Neural cell (in vitro differentiated cells): ENCODE results near the gene HRC.

Source experiments
- CTCF ChIP-seq: fragments of 450-650 bp; IDR thresholded peaks from 2 replicates; pipeline ENCODE4 v1.5.1; 2014; ENCODE audit warnings: antibody characterized with exemption, mild to moderate bottlenecking, moderate library complexity; ENCODE audit not compliant: poor library complexity, severe bottlenecking
- EP300 ChIP-seq: fragments of 450-650 bp; conservative IDR thresholded peaks from 2 replicates; pipeline ENCODE4 v1.6.1; 2014; ENCODE audit warnings: antibody characterized with exemption, mild to moderate bottlenecking, moderate library complexity; ENCODE audit not compliant: poor library complexity, severe bottlenecking
- EZH2 ChIP-seq: fragments of 200-600, 300-800 bp; shearing (Covaris generic), sonication (generic); IDR thresholded peaks from 2 replicates; pipeline ENCODE4 v1.6.1; 2014; ENCODE audit warnings: antibody characterized with exemption, low read length, borderline replicate concordance, mild to moderate bottlenecking; ENCODE audit not compliant: insufficient read depth, poor library complexity, severe bottlenecking
- MXI1 ChIP-seq: fragments of 450-650 bp; conservative IDR thresholded peaks from 2 replicates; pipeline ENCODE4 v1.6.1; 2014; ENCODE audit warnings: antibody characterized with exemption, mild to moderate bottlenecking; ENCODE audit not compliant: poor library complexity, severe bottlenecking
- POLR2AphosphoS5 ChIP-seq: IDR thresholded peaks from 2 replicates; pipeline ENCODE4 v1.6.1; 2012
- RAD21 ChIP-seq: fragments of 450-650 bp; conservative IDR thresholded peaks from 2 replicates; pipeline ENCODE4 v1.6.1; 2014; ENCODE audit warnings: antibody characterized with exemption, mild to moderate bottlenecking, moderate library complexity
- REST ChIP-seq: IDR thresholded peaks from 2 replicates; pipeline ENCODE4 v1.6.1; 2012; ENCODE audit warnings: borderline replicate concordance
- SMC3 ChIP-seq: fragments of 450-650 bp; conservative IDR thresholded peaks from 2 replicates; pipeline ENCODE4 v1.6.1; 2014; ENCODE audit warnings: antibody characterized with exemption, mild to moderate bottlenecking, moderate library complexity; ENCODE audit not compliant: poor library complexity
- TAF1 ChIP-seq: IDR thresholded peaks from 2 replicates; pipeline ENCODE4 v1.6.1; 2012; ENCODE audit warnings: low read depth

- TF ChIP-seq POLR2AphosphoS5 (no peak), EZH2 (no peak), CTCF (no peak), EP300 (no peak), SMC3 (no peak), TAF1 (no peak), MXI1 (no peak), REST (no peak), RAD21 (no peak)
Observed at GRCh38 chr19:49120325-49120683, 34.9 kb downstream of the HRC start.
